ENCODE results near the gene CREB3L2. TPM values are rescaled to one million over a fixed set of nuclear protein-coding genes. Genes with fewer than 3 reads are reported as not detected.

The CREB3L2 gene
- total and polyA plus RNA-seq, 2 of the 4 experiments (the other 2 are of a cell fraction), result 42.3 to 57.9 TPM

GRCh38 chr7:137909042-137909441 lies 92.8 kb downstream of the CREB3L2 start:
- no peak overlapping the region for H2BK5ac ChIP-seq (ENCODE audit: low read depth, low read length, poor library complexity, severe bottlenecking)
- no peak overlapping the region for H3K27ac ChIP-seq (ENCODE audit: insufficient read depth, low read length)
- H3K14ac ChIP-seq (replicated peaks; ENCODE audit: low read depth, low read length), result no peak overlapping the region
- peaks cover 57 to 58% of the 10 kb centered on the region in 2 experiments for H3K79me1 ChIP-seq (ENCODE audit: low read depth in 1 of 2, low read length in 2 of 2)
- dilution Hi-C loops (cut with HindIII; ENCODE audit: low sequenced_read_pairs, unreplicated experiment) (no loop called here), in situ Hi-C loops (cut with MboI; ENCODE audit: low sequenced_read_pairs) (loop anchor here (5.0 to 10.0 kb wide), 2 partner anchors 93 to 826 kb away; partner anchors contain the start of gene CREB3L2), intact Hi-C loops (cut with micrococcal nuclease) (no loop called here)
- no peak overlapping the region for H3K4ac ChIP-seq (ENCODE audit: low read depth, low read length)
- no peak overlapping the region for H3K9ac ChIP-seq (ENCODE audit: low read depth, low read length)
- no peak overlapping the region for H3K4me2 ChIP-seq (ENCODE audit: low read depth, low read length)
- no peak for ATAC-seq (ENCODE audit: low read depth)
- no peak overlapping the region for H4K8ac ChIP-seq (ENCODE audit: low read depth in 2 of 2, low read length in 2 of 2)
- no peak overlapping the region for H3K23ac ChIP-seq (ENCODE audit: low read depth, low read length)
- no peaks in the 10 kb centered on the region for H3K4me1 ChIP-seq (ENCODE audit: control insufficient read depth, insufficient read depth, low read length)
- ChIA-PET CTCF (interaction anchor here (0.5 kb wide), 1 partner anchor 97 kb away, joined by 4 read pairs; no protein-coding TSS in a partner anchor), POLR2A (ENCODE audit: unreplicated experiment) (no interaction called here)
- H3K9me3 ChIP-seq (ENCODE audit: control insufficient read depth, insufficient read depth, low read length), result no peaks in the 10 kb centered on the region
- peak; percentile 31 for DNase-seq
- BruUV-seq (replicated peaks), result no TSS peak
- no peak overlapping the region for H2BK15ac ChIP-seq (ENCODE audit: low read depth, low read length)
- TF ChIP-seq NFE2L2 (IDR thresholded peaks at IDR 0.05; ENCODE audit: low read depth, low read length), result peak; percentile 14; the same call in 1 of the 2 replicates
- no peak for TF ChIP-seq BHLHE40 (IDR thresholded peaks at IDR 0.05; ENCODE audit: low read depth, low read length)
- H3K4me3 ChIP-seq (ENCODE audit: insufficient read depth, low read depth, low read length), result no peak overlapping the region
- no peak overlapping the region for H2AFZ ChIP-seq (replicated peaks; ENCODE audit: low read length, poor library complexity)
- no peak overlapping the region for H2BK120ac ChIP-seq (ENCODE audit: low read depth, low read length)
- H2AK5ac ChIP-seq (ENCODE audit: low read depth, low read length), result no peak overlapping the region
- H3K27me3 ChIP-seq (ENCODE audit: control insufficient read depth, insufficient read depth, low read length), result no peaks in the 10 kb centered on the region
- H2BK20ac ChIP-seq (ENCODE audit: low read depth, low read length), result no peak overlapping the region
- H4K5ac ChIP-seq (ENCODE audit: low read depth, low read length), result no peak overlapping the region
- H4K20me1 ChIP-seq (ENCODE audit: insufficient read depth, low read length), result no peaks in the 10 kb centered on the region
- WGBS, 2 experiments (ENCODE audit: extremely low coverage in 2 of 2, insufficient read length in 1 of 2), result 100% methylated on average over 1 of the region's 11 CpGs; no CpG with 5 or more reads in 1 of the 2 experiments
- no peak overlapping the region for H2AK9ac ChIP-seq (replicated peaks; ENCODE audit: low read depth, low read length, poor library complexity)
- H4K91ac ChIP-seq (ENCODE audit: insufficient read depth, low read depth, low read length), result no peak overlapping the region
- no peaks in the 10 kb centered on the region for H3K9me1 ChIP-seq (ENCODE audit: insufficient read depth, low read length)
- H3K56ac ChIP-seq (ENCODE audit: extremely low read depth, insufficient read depth, low read length), result no peak overlapping the region
- H3K36me3 ChIP-seq (ENCODE audit: control insufficient read depth, insufficient read depth, low read length), result peaks cover 65% of the 10 kb centered on the region
- no peak overlapping the region for H3K18ac ChIP-seq (ENCODE audit: low read depth, low read length)
